Endothelial cell of umbilical vein (primary cell): ENCODE results near the gene LRRC71. TPM values are rescaled to one million over a fixed set of nuclear protein-coding genes. Genes with fewer than 3 reads are reported as not detected.

Experiments
- BruUV-seq: library from RNA; stranded (reverse); fragments of 400-500 nt; replicated peaks from 2 replicates; lab custom pipeline; 2021; lab: Mats Ljungman, UMichigan
- CTCF ChIA-PET: fragments of 300-600, 350-600 bp; sonication (Branson Sonifier 250); formaldehyde crosslinking; loops from one replicate; lab custom pipeline; 2021; ENCODE audit warnings: antibody characterized with exemption, inconsistent platforms; lab: Charles Lee
- POLR2A ChIA-PET: fragments of 300-600, 350-600 bp; sonication (Branson Sonifier 250); formaldehyde crosslinking; loops from one replicate; lab custom pipeline; 2021; ENCODE audit warnings: antibody characterized with exemption, inconsistent platforms; lab: Charles Lee
- DNase-seq: peaks from one replicate; pipeline ENCODE4 v3.0.0-alpha.2; 2011; ENCODE audit warnings: low read depth, low spot score
- FAIRE-seq: peaks from 2 replicates; lab custom pipeline; 2011; peaks lifted over from hg19 to GRCh38; lab: Jason Lieb, UNC
- H2AFZ ChIP-seq: 2 replicates; pipeline ENCODE4 v1.6.0; 2012; ENCODE audit warnings: low read depth, low read length, control low read depth, inconsistent platforms
- H3K27ac ChIP-seq: 2 replicates; pipeline ENCODE4 v1.5.1; 2011; ENCODE audit warnings: low read depth, mild to moderate bottlenecking, control low read depth, low read length, moderate library complexity; ENCODE audit not compliant: insufficient read depth
- H3K27me3 ChIP-seq, 2 experiments: 2 replicates each; pipeline versions ENCODE4 v1.6.0 to v1.6.1; 2011; ENCODE audit warnings: low read length in 2 of 2, mixed read lengths in 1 of 2; ENCODE audit not compliant: control insufficient read depth in 2 of 2, insufficient read depth in 2 of 2
- H3K36me3 ChIP-seq, 2 experiments: 2 replicates in 1 of 2; 3 replicates in 1 of 2; pipeline ENCODE4 v1.5.1; 2011; ENCODE audit warnings: low read length in 2 of 2, mild to moderate bottlenecking in 1 of 2, moderate library complexity in 1 of 2; ENCODE audit not compliant: control insufficient read depth in 2 of 2, insufficient read depth in 2 of 2; ENCODE audit errors: extremely low read depth in 1 of 2
- H3K4me1 ChIP-seq: 3 replicates; pipeline ENCODE4 v1.5.1; 2011; ENCODE audit warnings: mild to moderate bottlenecking, low read length; ENCODE audit not compliant: control insufficient read depth, insufficient read depth; ENCODE audit errors: extremely low read depth
- H3K4me2 ChIP-seq: 2 replicates; pipeline ENCODE4 v1.6.1; 2011; ENCODE audit warnings: low read length, control low read depth, mixed read lengths; ENCODE audit not compliant: insufficient read depth
- H3K4me3 ChIP-seq, 3 experiments: fragments of 200-600 bp in 1 of 3; sonication (generic), shearing (Covaris generic) in 1 of 3; replicated peaks in 1 of 3; 2 replicates each; pipeline ENCODE4 v1.5.1; 2011 to 2016; ENCODE audit warnings: control low read depth in 3 of 3, low read length in 3 of 3, mild to moderate bottlenecking in 2 of 3, inconsistent platforms in 1 of 3, low read depth in 1 of 3, moderate library complexity in 1 of 3; ENCODE audit not compliant: insufficient read depth in 1 of 3
- H3K79me2 ChIP-seq: 2 replicates; pipeline ENCODE4 v1.6.0; 2012; ENCODE audit warnings: low read length, inconsistent platforms; ENCODE audit not compliant: control insufficient read depth, insufficient read depth
- H3K9ac ChIP-seq: replicated peaks from 2 replicates; pipeline ENCODE3; 2011; ENCODE audit warnings: low read length, control low read depth; ENCODE audit not compliant: insufficient read depth; ENCODE audit errors: extremely low read depth
- H3K9me1 ChIP-seq: replicated peaks from 3 replicates; pipeline ENCODE4 v1.6.0; 2011; ENCODE audit warnings: mild to moderate bottlenecking, low read length; ENCODE audit not compliant: control insufficient read depth, insufficient read depth; ENCODE audit errors: extremely low read depth
- H3K9me3 ChIP-seq: replicated peaks from 2 replicates; pipeline ENCODE4 v1.5.1; 2012; ENCODE audit warnings: low read length, inconsistent platforms; ENCODE audit not compliant: control insufficient read depth, insufficient read depth
- H4K20me1 ChIP-seq: replicated peaks from 2 replicates; pipeline ENCODE3; 2011; ENCODE audit warnings: mild to moderate bottlenecking, low read length; ENCODE audit not compliant: control insufficient read depth, insufficient read depth; ENCODE audit errors: extremely low read depth
- CTCF ChIP-seq, 2 donors: IDR thresholded peaks; 1 replicate in 1 of 2; 2 replicates in 1 of 2; pipeline ENCODE4 v1.5.1; 2011; ENCODE audit warnings: low read length in 2 of 2, mild to moderate bottlenecking in 2 of 2, moderate library complexity in 2 of 2, control low read depth in 1 of 2, inconsistent platforms in 1 of 2, low read depth in 1 of 2; ENCODE audit not compliant: insufficient read depth in 1 of 2; ENCODE audit errors: extremely low read depth in 1 of 2
- GATA2 ChIP-seq: IDR thresholded peaks from 2 replicates; pipeline ENCODE4 v1.7.0; 2011; ENCODE audit warnings: low read depth, mild to moderate bottlenecking, moderate library complexity, mixed read lengths, low read length; ENCODE audit not compliant: insufficient read length, insufficient read depth
- JUN ChIP-seq: IDR thresholded peaks from 2 replicates; pipeline ENCODE4 v1.6.1; 2011; ENCODE audit warnings: borderline replicate concordance, low read depth; ENCODE audit not compliant: insufficient read length, insufficient read depth
- MAX ChIP-seq: IDR thresholded peaks from 2 replicates; pipeline ENCODE4 v1.6.1; 2011; ENCODE audit not compliant: insufficient read depth, insufficient read length
- MYC ChIP-seq: IDR thresholded peaks from one replicate; pipeline ENCODE4 v1.6.1; 2011; ENCODE audit warnings: mild to moderate bottlenecking, low read depth, low read length
- POLR2AphosphoS5 ChIP-seq: IDR thresholded peaks from 2 replicates; pipeline ENCODE4 v1.6.1; 2012; ENCODE audit warnings: low read depth, mild to moderate bottlenecking, control low read depth, low read length, moderate library complexity; ENCODE audit not compliant: insufficient read depth
- dilution Hi-C: fragments of 300-500 bp; cut with MboI; formaldehyde crosslinking; loops from one replicate; pipeline ENCODE4 v1.15.0; 2019; ENCODE audit warnings: low sequenced_read_pairs; ENCODE audit not compliant: extremely low pct_ligation_motif_present
- intact Hi-C: fragments of 100-400 bp; cut with micrococcal nuclease; formaldehyde crosslinking; loops from one replicate; pipeline ENCODE4 v1.10.0; 2022
- polyA plus RNA-seq, 4 experiments: library from polyadenylated mRNA; depleted of rRNA in 3 of 4; stranded (reverse) in 3 of 4; unstranded in 1 of 4; fragments of >200 nt; gene quantifications; 2 replicates each; pipeline versions ENCODE4 v1.2.1 to v1.2.3, GENCODE V29; 2011 to 2012; ENCODE audit warnings: missing spikeins in 1 of 4
- total RNA-seq: library from RNA; stranded (reverse); gene quantifications from 2 replicates; pipeline ENCODE4 v1.2.3, GENCODE V29; 2021

The LRRC71 gene
- total and polyA plus RNA-seq, 2 donors (not counting 3 experiments of a cell fraction or from before 2014, with no cell fraction given) = 0.35 to 0.66 TPM

- no peak for DNase-seq
- H3K4me3 ChIP-seq = no peak overlapping the region
- ChIA-PET CTCF (interaction anchor here (1.6 to 2.4 kb wide), 5 partner anchors 10 to 130 kb away, joined by 4 to 22 read pairs (median 8); no protein-coding TSS in a partner anchor), POLR2A (no interaction called here)
- H3K36me3 ChIP-seq = peaks cover 12 to 33% of the 10 kb centered on the region in 2 experiments
- no peak overlapping the region for H2AFZ ChIP-seq
- H3K79me2 ChIP-seq = no peaks in the 10 kb centered on the region
- TF ChIP-seq GATA2 (no peak), MAX (no peak), CTCF (IDR thresholded peaks at IDR 0.05; ENCODE audit: extremely low read depth in 1 of 2, insufficient read depth in 1 of 2, low read depth in 1 of 2, low read length in 2 of 2) (no peak), POLR2AphosphoS5 (no peak), MYC (no peak), JUN (no peak)
- intact Hi-C loops (loop anchor here (10.0 kb wide), 1 partner anchor 115 kb away; no protein-coding TSS in a partner anchor), dilution Hi-C loops (no loop called here)
- H3K27me3 ChIP-seq = no peaks in the 10 kb centered on the region
- H3K4me1 ChIP-seq = peaks cover 6% of the 10 kb centered on the region
- no TSS peak for BruUV-seq
- no peaks in the 10 kb centered on the region for H3K9me1 ChIP-seq
- FAIRE-seq = no peak
- H4K20me1 ChIP-seq = no peaks in the 10 kb centered on the region
- no peak overlapping the region for H3K27ac ChIP-seq
- no peak overlapping the region for H3K9ac ChIP-seq
- H3K9me3 ChIP-seq = no peaks in the 10 kb centered on the region
- no peak overlapping the region for H3K4me2 ChIP-seq
Measured at GRCh38 chr1:156959925-156960324, 39.5 kb downstream of the LRRC71 start.
